Kasumi-1 (cell line): Measurements from ENCODE around the gene KCNQ1.

Experiments
- DNase-seq, 2 experiments: peaks; one replicate each; lab custom pipeline; 2025; lab: John Stamatoyannopoulos, UW

KCNQ1 gene

GRCh38 chr11:2777871-2778629, 333.2 kb downstream of the KCNQ1 start:
- DNase-seq, result no peak

GRCh38 chr11:2778630-2779498, 334.1 kb downstream of the KCNQ1 start:
- peak; percentile 92 for DNase-seq

- no peak for DNase-seq
Observed at GRCh38 chr11:2779499-2779980, 334.7 kb downstream of the KCNQ1 start.

GRCh38 chr11:2779981-2780849, 335.4 kb downstream of the KCNQ1 start:
- DNase-seq, result peak; percentile 76 to 88

GRCh38 chr11:2780850-2781407, 336.1 kb downstream of the KCNQ1 start:
- no peak for DNase-seq

- no peak for DNase-seq
Observed at GRCh38 chr11:2781408-2782274, 336.8 kb downstream of the KCNQ1 start.

GRCh38 chr11:2782769-2783168, 338.0 kb downstream of the KCNQ1 start:
- DNase-seq, result no peak

GRCh38 chr11:2783536-2784082, 338.8 kb downstream of the KCNQ1 start:
- DNase-seq, result no peak

GRCh38 chr11:2787816-2788167, 343.0 kb downstream of the KCNQ1 start:
- no peak for DNase-seq

GRCh38 chr11:2788168-2789071, 343.6 kb downstream of the KCNQ1 start:
- DNase-seq, result peak in 1 of 2 experiments; percentile 17

- no peak for DNase-seq
Observed at GRCh38 chr11:2789331-2789730, 344.5 kb downstream of the KCNQ1 start.

GRCh38 chr11:2789791-2790567, 345.2 kb downstream of the KCNQ1 start:
- no peak for DNase-seq

GRCh38 chr11:2790568-2790921, 345.7 kb downstream of the KCNQ1 start:
- no peak for DNase-seq

GRCh38 chr11:2791139-2791520, 346.3 kb downstream of the KCNQ1 start:
- DNase-seq, result no peak

- no peak for DNase-seq
Observed at GRCh38 chr11:2791521-2792380, 346.9 kb downstream of the KCNQ1 start.

GRCh38 chr11:2792381-2793250, 347.8 kb downstream of the KCNQ1 start:
- no peak for DNase-seq

GRCh38 chr11:2793701-2794045, 348.9 kb downstream of the KCNQ1 start:
- DNase-seq, result no peak
